ENCODE measurements around the gene ABCF2.

Gene ABCF2

DNA sequence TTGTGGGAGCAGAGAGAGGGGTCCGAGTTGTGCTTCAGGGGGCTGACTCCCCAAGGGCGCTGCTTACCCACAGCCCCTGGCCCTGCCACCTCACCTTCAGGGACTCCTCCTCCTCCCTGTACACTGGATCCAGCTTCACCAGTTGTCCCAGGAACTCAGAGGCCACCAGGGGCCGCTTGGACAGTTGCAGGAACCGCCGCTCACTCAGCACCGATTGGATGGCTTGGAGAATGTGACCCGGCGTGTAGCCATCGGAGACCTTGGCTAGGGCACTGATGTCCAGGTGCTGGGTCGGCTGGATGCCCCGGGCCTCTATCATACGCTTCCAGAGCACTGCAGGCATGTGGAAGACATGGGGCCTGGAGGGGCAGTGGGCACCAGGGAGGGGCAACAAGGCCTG, 35.5 kb downstream of the ABCF2 start:
- peaks cover 0 to 22% (median 14%) of the 10 kb centered on the region in 5 experiments for H3K27me3 ChIP-seq (replicated peaks in 2 of 5; ENCODE audit: control insufficient read depth in 4 of 5, insufficient read depth in 5 of 5, low read length in 4 of 5)
- H3K9me3 ChIP-seq (ENCODE audit: control extremely low read depth in 1 of 5, control insufficient read depth in 4 of 5, insufficient read depth in 2 of 5, low read depth in 1 of 5, low read length in 4 of 5) = no peaks in the 10 kb centered on the region
- POLR2A ChIA-PET = no interaction called here
- no peak overlapping the region for H3K27ac ChIP-seq (ENCODE audit: insufficient read depth in 1 of 2, low read depth in 1 of 2, low read length in 2 of 2, poor library complexity in 1 of 2, severe bottlenecking in 2 of 2)
- CTCF ChIA-PET = interaction anchor here (0.8 to 1.2 kb wide), 2 partner anchors 9 to 28 kb away, joined by 3 to 4 read pairs; no protein-coding TSS in a partner anchor
- WGBS (ENCODE audit: insufficient coverage) = 83% methylated on average over 11 of the region's 12 CpGs
- no peaks in the 10 kb centered on the region for H3K36me3 ChIP-seq (ENCODE audit: control insufficient read depth in 4 of 4, insufficient read depth in 4 of 4, low read length in 3 of 4)
- DNase-seq = no peak
- peaks cover 0 to 5% (median 0%) of the 10 kb centered on the region in 4 experiments for H3K4me1 ChIP-seq (ENCODE audit: control extremely low read depth in 1 of 4, control insufficient read depth in 4 of 4, insufficient read depth in 4 of 4, low read length in 3 of 4)
- no peak overlapping the region for H3K4me3 ChIP-seq (ENCODE audit: control insufficient read depth in 1 of 7, extremely low read depth in 1 of 7, insufficient read depth in 4 of 7, low read depth in 2 of 7, low read length in 6 of 7)

DNA sequence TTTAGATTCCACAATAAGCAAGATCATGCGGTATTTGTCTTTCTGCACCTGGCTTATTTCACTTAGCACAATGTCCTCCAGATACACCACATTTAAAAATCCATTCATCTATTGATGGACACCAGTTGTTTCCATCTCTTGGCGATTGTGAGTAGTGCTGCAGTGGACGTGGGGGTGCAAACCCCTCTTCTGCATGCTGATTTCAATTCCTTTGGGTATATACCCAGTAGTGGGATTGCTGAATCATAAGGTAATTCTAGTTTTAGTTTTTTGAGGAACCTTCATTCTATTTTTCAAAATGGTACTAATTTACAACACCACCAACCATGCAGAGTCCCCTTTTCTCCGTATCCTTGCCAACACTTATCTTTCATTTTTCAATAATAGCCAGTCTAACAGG, 38.0 kb downstream of the ABCF2 start:
- H3K9me3 ChIP-seq (ENCODE audit: control extremely low read depth in 1 of 5, control insufficient read depth in 4 of 5, insufficient read depth in 2 of 5, low read depth in 1 of 5, low read length in 4 of 5) = no peaks in the 10 kb centered on the region
- H3K4me1 ChIP-seq (ENCODE audit: control extremely low read depth in 1 of 4, control insufficient read depth in 4 of 4, insufficient read depth in 4 of 4, low read length in 3 of 4) = no peaks in the 10 kb centered on the region
- H3K27ac ChIP-seq (ENCODE audit: insufficient read depth in 1 of 2, low read depth in 1 of 2, low read length in 2 of 2, poor library complexity in 1 of 2, severe bottlenecking in 2 of 2) = no peak overlapping the region
- no peaks in the 10 kb centered on the region for H3K36me3 ChIP-seq (ENCODE audit: control insufficient read depth in 4 of 4, insufficient read depth in 4 of 4, low read length in 3 of 4)
- H3K4me3 ChIP-seq (ENCODE audit: control insufficient read depth in 1 of 7, extremely low read depth in 1 of 7, insufficient read depth in 4 of 7, low read depth in 2 of 7, low read length in 6 of 7) = no peak overlapping the region
- ChIA-PET CTCF (interaction anchor here (0.6 kb wide), 1 partner anchor 116 kb away, joined by 4 read pairs; no protein-coding TSS in a partner anchor), POLR2A (no interaction called here)
- H3K27me3 ChIP-seq (replicated peaks in 2 of 5; ENCODE audit: control insufficient read depth in 4 of 5, insufficient read depth in 5 of 5, low read length in 4 of 5) = peaks cover 0 to 7% (median 0%) of the 10 kb centered on the region in 5 experiments
- WGBS (ENCODE audit: insufficient coverage) = 100% methylated on average over 1 of the region's 4 CpGs
- no peak for DNase-seq

DNA sequence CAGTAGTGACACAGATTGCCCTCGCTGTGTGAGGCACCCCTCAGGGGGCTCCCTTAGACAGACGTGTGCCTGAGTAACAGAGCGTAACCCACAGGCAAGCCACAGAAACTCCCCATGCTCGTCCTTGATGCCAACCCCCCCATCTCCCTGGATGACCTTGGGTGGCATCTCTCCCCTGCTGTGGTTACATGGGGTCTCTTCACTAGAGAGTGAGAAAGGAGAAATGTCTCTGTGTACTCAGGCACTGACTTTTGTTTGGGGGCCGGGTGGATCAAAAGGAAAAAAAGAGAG, 38.8 kb downstream of the ABCF2 start:
- POLR2A ChIA-PET = no interaction called here
- H3K4me1 ChIP-seq (ENCODE audit: control extremely low read depth in 1 of 4, control insufficient read depth in 4 of 4, insufficient read depth in 4 of 4, low read length in 3 of 4) = no peaks in the 10 kb centered on the region
- 86% methylated on average over 1 of the region's 5 CpGs for WGBS (ENCODE audit: insufficient coverage)
- DNase-seq = no peak
- H3K4me3 ChIP-seq (ENCODE audit: control insufficient read depth in 1 of 7, extremely low read depth in 1 of 7, insufficient read depth in 4 of 7, low read depth in 2 of 7, low read length in 6 of 7) = no peak overlapping the region
- H3K27ac ChIP-seq (ENCODE audit: insufficient read depth in 1 of 2, low read depth in 1 of 2, low read length in 2 of 2, poor library complexity in 1 of 2, severe bottlenecking in 2 of 2) = no peak overlapping the region
- CTCF ChIA-PET = interaction anchor here (0.6 kb wide), 1 partner anchor 9 kb away, joined by 3 read pairs; no protein-coding TSS in a partner anchor
- no peaks in the 10 kb centered on the region for H3K36me3 ChIP-seq (ENCODE audit: control insufficient read depth in 4 of 4, insufficient read depth in 4 of 4, low read length in 3 of 4)
- H3K27me3 ChIP-seq (replicated peaks in 2 of 5; ENCODE audit: control insufficient read depth in 4 of 5, insufficient read depth in 5 of 5, low read length in 4 of 5) = peaks cover 0 to 7% (median 0%) of the 10 kb centered on the region in 5 experiments
- no peaks in the 10 kb centered on the region for H3K9me3 ChIP-seq (ENCODE audit: control extremely low read depth in 1 of 5, control insufficient read depth in 4 of 5, insufficient read depth in 2 of 5, low read depth in 1 of 5, low read length in 4 of 5)

DNA sequence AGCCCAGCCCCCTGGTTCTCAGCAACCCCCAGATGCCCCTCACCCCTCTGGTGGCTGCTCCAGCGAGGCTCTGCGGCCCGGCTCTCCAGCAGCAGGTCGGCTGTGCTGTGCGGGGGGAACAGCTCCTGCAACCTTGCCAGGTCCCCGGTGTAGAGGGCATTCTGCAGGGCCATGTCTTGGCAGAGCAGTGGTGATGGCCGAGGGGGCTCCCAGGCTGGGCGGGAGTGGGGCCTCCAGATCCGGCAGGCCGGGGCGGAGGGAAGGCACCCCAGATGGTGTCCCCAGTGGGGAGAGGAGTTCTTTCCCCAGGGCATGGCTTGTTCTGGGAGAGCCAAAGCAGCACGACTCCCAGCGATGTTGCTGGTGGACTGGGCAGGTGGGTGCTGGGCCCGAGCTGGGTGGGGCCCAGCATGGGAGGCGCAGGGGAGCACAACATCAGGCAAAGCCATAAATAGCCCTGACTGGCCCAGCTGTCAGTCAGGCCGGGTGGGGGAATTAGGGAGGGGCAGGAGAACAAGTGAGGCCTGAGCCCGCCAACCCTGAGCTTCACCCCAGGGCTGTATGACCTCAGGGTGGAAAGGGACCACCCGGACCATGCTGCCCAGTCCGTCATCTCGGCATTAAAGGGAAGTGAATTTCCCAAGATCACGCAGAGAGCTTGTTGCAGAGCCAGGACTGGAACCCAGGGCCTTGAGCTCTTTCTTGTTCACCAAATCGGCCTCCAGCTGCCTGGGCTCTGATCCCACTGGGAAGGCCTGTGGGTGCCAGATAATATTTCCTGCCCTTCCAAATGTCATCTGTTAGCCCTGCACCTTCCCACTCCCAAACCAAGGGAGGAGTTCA, 39.4 kb downstream of the ABCF2 start:
- no peak overlapping the region for H3K27ac ChIP-seq (ENCODE audit: insufficient read depth in 1 of 2, low read depth in 1 of 2, low read length in 2 of 2, poor library complexity in 1 of 2, severe bottlenecking in 2 of 2)
- H3K27me3 ChIP-seq (replicated peaks in 2 of 5; ENCODE audit: control insufficient read depth in 4 of 5, insufficient read depth in 5 of 5, low read length in 4 of 5) = peaks cover 0 to 7% (median 0%) of the 10 kb centered on the region in 5 experiments
- WGBS (ENCODE audit: insufficient coverage) = 93% methylated on average over 17 of the region's 22 CpGs
- ChIA-PET POLR2A (no interaction called here), CTCF (interaction anchor here (0.6 kb wide), 1 partner anchor 8 kb away, joined by 3 read pairs; no protein-coding TSS in a partner anchor)
- DNase-seq = no peak
- H3K9me3 ChIP-seq (ENCODE audit: control extremely low read depth in 1 of 5, control insufficient read depth in 4 of 5, insufficient read depth in 2 of 5, low read depth in 1 of 5, low read length in 4 of 5) = no peaks in the 10 kb centered on the region
- H3K36me3 ChIP-seq (ENCODE audit: control insufficient read depth in 4 of 4, insufficient read depth in 4 of 4, low read length in 3 of 4) = no peaks in the 10 kb centered on the region
- H3K4me1 ChIP-seq (ENCODE audit: control extremely low read depth in 1 of 4, control insufficient read depth in 4 of 4, insufficient read depth in 4 of 4, low read length in 3 of 4) = no peaks in the 10 kb centered on the region
- no peak overlapping the region for H3K4me3 ChIP-seq (ENCODE audit: control insufficient read depth in 1 of 7, extremely low read depth in 1 of 7, insufficient read depth in 4 of 7, low read depth in 2 of 7, low read length in 6 of 7)

DNA sequence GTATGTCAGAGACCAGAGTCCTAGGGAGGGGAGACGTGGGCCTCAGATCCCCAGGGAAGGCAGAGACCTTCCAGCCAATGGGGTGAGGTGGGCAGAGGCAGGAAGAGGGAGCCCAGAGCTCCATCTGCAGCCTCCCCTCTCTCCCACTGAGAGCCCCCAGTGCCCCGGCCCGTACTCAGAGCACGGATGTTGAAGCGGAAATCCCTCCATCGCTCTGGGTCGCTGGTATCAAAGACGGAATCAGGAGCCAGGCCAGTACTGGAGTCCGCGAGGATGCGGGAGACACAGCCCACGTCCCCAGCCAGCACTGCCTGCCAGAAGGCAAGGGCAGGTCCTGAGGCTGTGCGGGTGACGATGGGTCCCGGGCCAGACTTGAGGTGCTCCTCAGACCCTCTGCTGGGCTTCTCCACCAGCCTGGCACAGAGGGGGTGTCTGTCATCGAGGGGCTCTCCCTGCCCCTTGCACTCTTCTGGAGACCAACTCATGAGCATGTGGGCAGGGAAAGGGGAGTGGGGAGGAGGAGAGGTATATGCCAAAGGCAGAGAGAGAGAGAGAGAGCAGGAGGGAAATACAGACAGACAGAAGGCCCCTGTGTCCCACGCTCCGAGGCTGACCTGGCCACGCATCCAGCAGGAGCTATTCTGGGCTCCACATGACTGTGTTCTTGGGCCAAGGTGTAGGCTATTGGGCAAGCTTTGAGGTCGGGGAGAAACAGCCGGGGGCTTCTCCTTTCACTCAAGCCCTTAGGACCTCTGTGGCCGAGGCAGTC, 40.2 kb downstream of the ABCF2 start, which contains the start of gene ASB10:
ASB10 (minus strand) TSS at position 611 of the 769 bp plus-strand sequence; CDS start at position 491, 120 bp downstream.
- 91% methylated on average over 18 of the region's 22 CpGs for WGBS (ENCODE audit: insufficient coverage)
- no peak for DNase-seq
- H3K27ac ChIP-seq (ENCODE audit: insufficient read depth in 1 of 2, low read depth in 1 of 2, low read length in 2 of 2, poor library complexity in 1 of 2, severe bottlenecking in 2 of 2) = no peak within 1 kb of the TSS
- no peaks in the 10 kb centered on the region for H3K36me3 ChIP-seq (ENCODE audit: control insufficient read depth in 4 of 4, insufficient read depth in 4 of 4, low read length in 3 of 4)
- peaks cover 0 to 7% (median 0%) of the 10 kb centered on the region in 5 experiments for H3K27me3 ChIP-seq (replicated peaks in 2 of 5; ENCODE audit: control insufficient read depth in 4 of 5, insufficient read depth in 5 of 5, low read length in 4 of 5)
- ChIA-PET POLR2A (no interaction called here), CTCF (no interaction called here)
- H3K9me3 ChIP-seq (ENCODE audit: control extremely low read depth in 1 of 5, control insufficient read depth in 4 of 5, insufficient read depth in 2 of 5, low read depth in 1 of 5, low read length in 4 of 5) = no peaks in the 10 kb centered on the region
- H3K4me1 ChIP-seq (ENCODE audit: control extremely low read depth in 1 of 4, control insufficient read depth in 4 of 4, insufficient read depth in 4 of 4, low read length in 3 of 4) = no peaks in the 10 kb centered on the region
- no peak within 1 kb of the TSS for H3K4me3 ChIP-seq (ENCODE audit: control insufficient read depth in 1 of 7, extremely low read depth in 1 of 7, insufficient read depth in 4 of 7, low read depth in 2 of 7, low read length in 6 of 7)

DNA sequence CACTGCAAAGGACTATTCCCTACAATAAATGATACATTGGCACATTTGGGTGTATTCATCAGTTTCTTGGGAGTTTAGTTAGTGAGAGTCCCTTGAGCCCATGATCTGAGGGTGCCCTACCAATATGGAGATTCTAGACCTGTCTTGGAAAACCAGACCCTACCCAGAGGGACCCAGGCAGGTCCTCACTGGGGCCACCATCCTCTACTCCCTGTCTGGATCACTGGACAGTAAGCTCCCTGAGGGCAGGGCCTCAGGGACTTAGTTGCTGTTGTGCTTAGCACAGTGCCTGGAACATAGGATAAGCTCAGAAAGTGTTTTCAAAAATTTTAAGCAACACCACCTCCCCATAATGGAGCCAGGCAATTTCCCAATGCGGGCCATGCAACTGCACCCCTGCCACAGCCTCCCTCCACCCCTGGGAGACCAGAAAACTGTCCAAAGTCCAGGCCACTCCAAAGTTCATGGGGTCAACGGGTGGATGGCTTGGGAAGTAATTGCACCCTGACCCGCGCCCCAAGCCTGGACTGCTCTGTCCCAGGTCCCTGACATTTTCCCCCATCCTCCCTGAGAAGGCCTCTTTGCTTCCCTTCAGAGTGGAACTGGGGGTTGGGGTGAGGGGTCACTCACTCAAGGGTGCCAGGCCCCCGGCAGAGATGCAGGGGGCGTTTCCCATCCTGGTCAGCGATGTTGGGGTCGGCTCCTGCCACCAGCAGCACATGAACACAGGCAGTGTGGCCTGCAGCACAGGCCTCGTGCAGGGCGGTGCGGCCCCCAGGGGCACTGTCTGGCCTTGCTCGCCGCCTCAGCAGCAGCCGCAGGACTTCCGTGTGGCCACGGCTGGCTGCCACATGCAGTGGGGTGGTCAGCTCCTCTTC, 41.0 kb downstream of the ABCF2 start:
- WGBS (ENCODE audit: insufficient coverage) = 97% methylated on average over 7 of the region's 16 CpGs
- Histone ChIP-seq H3K4me1 (ENCODE audit: control extremely low read depth in 1 of 4, control insufficient read depth in 4 of 4, insufficient read depth in 4 of 4, low read length in 3 of 4) (no peaks in the 10 kb centered on the region), H3K27me3 (replicated peaks in 2 of 5; ENCODE audit: control insufficient read depth in 4 of 5, insufficient read depth in 5 of 5, low read length in 4 of 5) (peaks cover 0 to 7% (median 0%) of the 10 kb centered on the region in 5 experiments), H3K36me3 (ENCODE audit: control insufficient read depth in 4 of 4, insufficient read depth in 4 of 4, low read length in 3 of 4) (no peaks in the 10 kb centered on the region), H3K4me3 (ENCODE audit: control insufficient read depth in 1 of 7, extremely low read depth in 1 of 7, insufficient read depth in 4 of 7, low read depth in 2 of 7, low read length in 6 of 7) (no peak overlapping the region), H3K9me3 (ENCODE audit: control extremely low read depth in 1 of 5, control insufficient read depth in 4 of 5, insufficient read depth in 2 of 5, low read depth in 1 of 5, low read length in 4 of 5) (no peaks in the 10 kb centered on the region), H3K27ac (ENCODE audit: insufficient read depth in 1 of 2, low read depth in 1 of 2, low read length in 2 of 2, poor library complexity in 1 of 2, severe bottlenecking in 2 of 2) (no peak overlapping the region)
- no peak for DNase-seq
- ChIA-PET CTCF (interaction anchor here (1.1 kb wide), 1 partner anchor 21 kb away, joined by 4 read pairs; no protein-coding TSS in a partner anchor), POLR2A (no interaction called here)

All from common myeloid progenitor, CD34-positive (primary cell).